Measurements from ENCODE around the gene BORA.

DNA sequence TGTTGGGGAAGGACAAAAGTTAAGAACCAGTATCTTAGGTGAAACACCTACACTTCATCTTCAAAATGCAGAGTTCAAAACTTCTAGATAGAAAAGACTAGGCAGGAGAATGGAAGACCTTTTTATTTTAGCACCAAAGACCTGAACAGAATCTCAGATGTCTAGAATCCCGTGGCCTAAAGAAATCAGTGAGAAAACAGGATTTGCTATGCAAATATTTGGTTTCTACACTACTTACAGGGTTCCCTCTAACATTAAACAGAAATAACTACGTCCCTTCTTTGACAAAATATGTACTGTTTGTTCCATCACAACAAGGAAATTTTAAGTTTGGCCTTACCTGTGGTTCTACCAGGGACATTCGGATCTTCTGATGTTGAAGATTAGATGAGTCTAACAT, 32.5 kb downstream of the BORA start:
- no peak for TF ChIP-seq CTCF (IDR thresholded peaks at IDR 0.05)
- no peak for TF ChIP-seq POLR2A (IDR thresholded peaks at IDR 0.05)
